ENCODE data around the gene RIPOR3. TPM values are rescaled to one million over a fixed set of nuclear protein-coding genes. Genes with fewer than 3 reads are reported as not detected.

Gene RIPOR3
- total and polyA plus RNA-seq, 9 of the 15 experiments (the other 6 are each of a cell fraction or from before 2014, with no cell fraction given): 3.3 to 62.7 (median 21.4) TPM

DNA sequence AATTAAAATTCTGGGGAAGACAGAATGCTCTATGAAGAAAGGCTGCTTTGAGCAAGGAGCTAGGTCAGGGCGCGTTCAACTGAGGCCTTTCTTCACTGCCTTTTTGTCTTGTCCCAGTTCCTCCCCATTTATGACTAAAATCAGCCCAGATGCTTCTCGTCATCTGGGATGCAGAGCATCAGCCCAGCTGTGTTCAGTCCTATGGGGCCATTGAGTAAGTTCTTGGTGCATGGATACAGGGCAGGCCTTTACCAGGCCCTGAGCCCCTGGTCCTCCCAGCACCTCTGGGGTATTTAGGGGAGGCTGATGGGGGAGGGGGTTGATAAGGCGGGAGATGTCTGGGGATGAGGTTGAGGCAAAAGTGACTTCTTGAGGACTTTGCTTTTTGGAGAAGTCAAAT, 125.5 kb downstream of the RIPOR3 start (continued):
- TF ChIP-seq MGA (IDR thresholded peaks at IDR 0.05): no peak
- no peak for TF ChIP-seq KLF16 (IDR thresholded peaks at IDR 0.05)
- no peak for TF ChIP-seq CHCHD3 (CRISPR knock-in tag; IDR thresholded peaks at IDR 0.05)
- no peak for TF ChIP-seq BRF1 (IDR thresholded peaks at IDR 0.05; ENCODE audit: borderline replicate concordance, extremely low read depth, insufficient read length)
- no peak for TF ChIP-seq ZNF583 (CRISPR knock-in tag; IDR thresholded peaks at IDR 0.05)
- TF ChIP-seq E4F1 (CRISPR knock-in tag; IDR thresholded peaks at IDR 0.05; ENCODE audit: borderline replicate concordance): no peak
- TF ChIP-seq, protein P1, sequence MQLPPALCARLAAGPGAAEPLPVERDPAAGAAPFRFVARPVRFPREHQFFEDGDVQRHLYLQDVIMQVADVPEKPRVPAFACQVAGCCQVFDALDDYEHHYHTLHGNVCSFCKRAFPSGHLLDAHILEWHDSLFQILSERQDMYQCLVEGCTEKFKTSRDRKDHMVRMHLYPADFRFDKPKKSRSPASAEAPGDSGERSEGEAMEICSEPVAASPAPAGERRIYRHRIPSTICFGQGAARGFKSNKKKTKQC (CRISPR knock-in tag; IDR thresholded peaks at IDR 0.05): no peak
- no peak for TF ChIP-seq ZNF57 (CRISPR knock-in tag; IDR thresholded peaks at IDR 0.05)
- TF ChIP-seq RBM34 (IDR thresholded peaks at IDR 0.05; ENCODE audit: borderline replicate concordance, insufficient read depth, low read length): no peak
- no peak for TF ChIP-seq ZNF830 (CRISPR knock-in tag; IDR thresholded peaks at IDR 0.05)
- TF ChIP-seq ZNF77 (CRISPR knock-in tag; IDR thresholded peaks at IDR 0.05): no peak

All from K562 (cell line).